ENCODE results near the gene PRDM5.

Gene PRDM5

GRCh38 chr4:120723105-120723504 lies 199.4 kb downstream of the PRDM5 start:
- Histone ChIP-seq H3K36me3 (ENCODE audit: insufficient read depth, low read length) (no peaks in the 10 kb centered on the region), H3K27me3 (ENCODE audit: control insufficient read depth, insufficient read depth, low read length) (no peaks in the 10 kb centered on the region), H3K4me3 (ENCODE audit: low read length) (no peak overlapping the region), H3K9ac (ENCODE audit: low read depth, low read length) (no peak overlapping the region), H3K4me2 (ENCODE audit: low read length) (no peak overlapping the region), H3K9me3 (replicated peaks; ENCODE audit: low read length) (no peaks in the 10 kb centered on the region), H3K4me1 (ENCODE audit: control insufficient read depth, insufficient read depth, low read length) (no peaks in the 10 kb centered on the region)

GRCh38 chr4:120722655-120723054 lies 199.9 kb downstream of the PRDM5 start:
- Histone ChIP-seq H3K9me3 (replicated peaks; ENCODE audit: low read length) (no peaks in the 10 kb centered on the region), H3K27me3 (ENCODE audit: control insufficient read depth, insufficient read depth, low read length) (no peaks in the 10 kb centered on the region), H3K4me1 (ENCODE audit: control insufficient read depth, insufficient read depth, low read length) (no peaks in the 10 kb centered on the region), H3K9ac (ENCODE audit: low read depth, low read length) (no peak overlapping the region), H3K36me3 (ENCODE audit: insufficient read depth, low read length) (no peaks in the 10 kb centered on the region), H3K4me3 (ENCODE audit: low read length) (no peak overlapping the region), H3K4me2 (ENCODE audit: low read length) (no peak overlapping the region)

GRCh38 chr4:120720354-120720934 lies 202.1 kb downstream of the PRDM5 start:
- H3K9ac ChIP-seq (ENCODE audit: low read depth, low read length) = no peak overlapping the region
- no peaks in the 10 kb centered on the region for H3K36me3 ChIP-seq (ENCODE audit: insufficient read depth, low read length)
- H3K9me3 ChIP-seq (replicated peaks; ENCODE audit: low read length) = no peaks in the 10 kb centered on the region
- no peak overlapping the region for H3K4me2 ChIP-seq (ENCODE audit: low read length)
- H3K4me3 ChIP-seq (ENCODE audit: low read length) = no peak overlapping the region
- H3K27me3 ChIP-seq (ENCODE audit: control insufficient read depth, insufficient read depth, low read length) = no peaks in the 10 kb centered on the region
- no peaks in the 10 kb centered on the region for H3K4me1 ChIP-seq (ENCODE audit: control insufficient read depth, insufficient read depth, low read length)

GRCh38 chr4:120718979-120719566 lies 203.5 kb downstream of the PRDM5 start:
- H3K4me3 ChIP-seq (ENCODE audit: low read length) = no peak overlapping the region
- no peaks in the 10 kb centered on the region for H3K4me1 ChIP-seq (ENCODE audit: control insufficient read depth, insufficient read depth, low read length)
- no peaks in the 10 kb centered on the region for H3K9me3 ChIP-seq (replicated peaks; ENCODE audit: low read length)
- no peaks in the 10 kb centered on the region for H3K36me3 ChIP-seq (ENCODE audit: insufficient read depth, low read length)
- no peaks in the 10 kb centered on the region for H3K27me3 ChIP-seq (ENCODE audit: control insufficient read depth, insufficient read depth, low read length)
- H3K9ac ChIP-seq (ENCODE audit: low read depth, low read length) = no peak overlapping the region
- peak overlapping the region; percentile 26 for H3K4me2 ChIP-seq (ENCODE audit: low read length)

GRCh38 chr4:120716346-120716745 lies 206.2 kb downstream of the PRDM5 start:
- H3K27me3 ChIP-seq (ENCODE audit: control insufficient read depth, insufficient read depth, low read length) = no peaks in the 10 kb centered on the region
- no peaks in the 10 kb centered on the region for H3K36me3 ChIP-seq (ENCODE audit: insufficient read depth, low read length)
- H3K4me3 ChIP-seq (ENCODE audit: low read length) = no peak overlapping the region
- no peak overlapping the region for H3K4me2 ChIP-seq (ENCODE audit: low read length)
- H3K9ac ChIP-seq (ENCODE audit: low read depth, low read length) = no peak overlapping the region
- H3K4me1 ChIP-seq (ENCODE audit: control insufficient read depth, insufficient read depth, low read length) = no peaks in the 10 kb centered on the region
- no peaks in the 10 kb centered on the region for H3K9me3 ChIP-seq (replicated peaks; ENCODE audit: low read length)

- no peaks in the 10 kb centered on the region for H3K27me3 ChIP-seq (ENCODE audit: control insufficient read depth, insufficient read depth, low read length)
- H3K4me2 ChIP-seq (ENCODE audit: low read length) = no peak overlapping the region
- no peaks in the 10 kb centered on the region for H3K9me3 ChIP-seq (replicated peaks; ENCODE audit: low read length)
- H3K4me3 ChIP-seq (ENCODE audit: low read length) = no peak overlapping the region
- H3K9ac ChIP-seq (ENCODE audit: low read depth, low read length) = no peak overlapping the region
- H3K4me1 ChIP-seq (ENCODE audit: control insufficient read depth, insufficient read depth, low read length) = peaks cover 5% of the 10 kb centered on the region
- no peaks in the 10 kb centered on the region for H3K36me3 ChIP-seq (ENCODE audit: insufficient read depth, low read length)
These were observed 208.0 kb downstream of the PRDM5 start for GRCh38 chr4:120714417-120715010.

GRCh38 chr4:120709991-120710390 lies 212.5 kb downstream of the PRDM5 start:
- Histone ChIP-seq H3K27me3 (ENCODE audit: control insufficient read depth, insufficient read depth, low read length) (no peaks in the 10 kb centered on the region), H3K36me3 (ENCODE audit: insufficient read depth, low read length) (no peaks in the 10 kb centered on the region), H3K4me1 (ENCODE audit: control insufficient read depth, insufficient read depth, low read length) (peaks cover 8% of the 10 kb centered on the region), H3K9me3 (replicated peaks; ENCODE audit: low read length) (no peaks in the 10 kb centered on the region), H3K4me3 (ENCODE audit: low read length) (no peak overlapping the region), H3K4me2 (ENCODE audit: low read length) (peak overlapping the region; percentile 7), H3K9ac (ENCODE audit: low read depth, low read length) (no peak overlapping the region)

- Histone ChIP-seq H3K9ac (ENCODE audit: low read depth, low read length) (no peak overlapping the region), H3K4me3 (ENCODE audit: low read length) (no peak overlapping the region), H3K9me3 (replicated peaks; ENCODE audit: low read length) (no peaks in the 10 kb centered on the region), H3K36me3 (ENCODE audit: insufficient read depth, low read length) (no peaks in the 10 kb centered on the region), H3K4me1 (ENCODE audit: control insufficient read depth, insufficient read depth, low read length) (peaks cover 3% of the 10 kb centered on the region), H3K27me3 (ENCODE audit: control insufficient read depth, insufficient read depth, low read length) (no peaks in the 10 kb centered on the region), H3K4me2 (ENCODE audit: low read length) (no peak overlapping the region)
These were observed 218.0 kb downstream of the PRDM5 start for GRCh38 chr4:120704538-120704937.

- H3K4me3 ChIP-seq (ENCODE audit: low read length) = no peak overlapping the region
- H3K4me2 ChIP-seq (ENCODE audit: low read length) = no peak overlapping the region
- H3K27me3 ChIP-seq (ENCODE audit: control insufficient read depth, insufficient read depth, low read length) = no peaks in the 10 kb centered on the region
- H3K36me3 ChIP-seq (ENCODE audit: insufficient read depth, low read length) = no peaks in the 10 kb centered on the region
- no peaks in the 10 kb centered on the region for H3K4me1 ChIP-seq (ENCODE audit: control insufficient read depth, insufficient read depth, low read length)
- H3K9me3 ChIP-seq (replicated peaks; ENCODE audit: low read length) = no peaks in the 10 kb centered on the region
- H3K9ac ChIP-seq (ENCODE audit: low read depth, low read length) = no peak overlapping the region
These were observed 218.6 kb downstream of the PRDM5 start for GRCh38 chr4:120703908-120704307.

GRCh38 chr4:120699354-120699753 lies 223.2 kb downstream of the PRDM5 start:
- Histone ChIP-seq H3K9ac (ENCODE audit: low read depth, low read length) (no peak overlapping the region), H3K9me3 (replicated peaks; ENCODE audit: low read length) (no peaks in the 10 kb centered on the region), H3K27me3 (ENCODE audit: control insufficient read depth, insufficient read depth, low read length) (no peaks in the 10 kb centered on the region), H3K4me2 (ENCODE audit: low read length) (no peak overlapping the region), H3K36me3 (ENCODE audit: insufficient read depth, low read length) (no peaks in the 10 kb centered on the region), H3K4me3 (ENCODE audit: low read length) (no peak overlapping the region), H3K4me1 (ENCODE audit: control insufficient read depth, insufficient read depth, low read length) (no peaks in the 10 kb centered on the region)

- H3K4me2 ChIP-seq (ENCODE audit: low read length) = no peak overlapping the region
- H3K27me3 ChIP-seq (ENCODE audit: control insufficient read depth, insufficient read depth, low read length) = no peaks in the 10 kb centered on the region
- no peak overlapping the region for H3K9ac ChIP-seq (ENCODE audit: low read depth, low read length)
- H3K9me3 ChIP-seq (replicated peaks; ENCODE audit: low read length) = no peaks in the 10 kb centered on the region
- H3K36me3 ChIP-seq (ENCODE audit: insufficient read depth, low read length) = no peaks in the 10 kb centered on the region
- H3K4me1 ChIP-seq (ENCODE audit: control insufficient read depth, insufficient read depth, low read length) = peaks cover 13% of the 10 kb centered on the region
- H3K4me3 ChIP-seq (ENCODE audit: low read length) = no peak overlapping the region
These were observed 227.6 kb downstream of the PRDM5 start for GRCh38 chr4:120694973-120695372.

- peaks cover 13% of the 10 kb centered on the region for H3K4me1 ChIP-seq (ENCODE audit: control insufficient read depth, insufficient read depth, low read length)
- no peak overlapping the region for H3K4me3 ChIP-seq (ENCODE audit: low read length)
- no peaks in the 10 kb centered on the region for H3K9me3 ChIP-seq (replicated peaks; ENCODE audit: low read length)
- H3K36me3 ChIP-seq (ENCODE audit: insufficient read depth, low read length) = no peaks in the 10 kb centered on the region
- H3K4me2 ChIP-seq (ENCODE audit: low read length) = no peak overlapping the region
- no peaks in the 10 kb centered on the region for H3K27me3 ChIP-seq (ENCODE audit: control insufficient read depth, insufficient read depth, low read length)
- no peak overlapping the region for H3K9ac ChIP-seq (ENCODE audit: low read depth, low read length)
These were observed 228.7 kb downstream of the PRDM5 start for GRCh38 chr4:120693816-120694215.

All from skeletal muscle satellite cell (primary cell).